Middle frontal gyrus (tissue), 1 donor: ENCODE data around the gene CARF.
"Not testable (repeated sequence)": the region's sequence is repeated elsewhere in the genome, so short reads cannot be mapped to it uniquely, and the experiment has no call there.

Experiments
- DNase-seq: peaks from one replicate; pipeline ENCODE4 v3.0.0-alpha.2; 2015; ENCODE audit warnings: low spot score; ENCODE audit errors: extremely low spot score

Gene CARF

GRCh38 chr2:202934456-202934855 lies 22.4 kb downstream of the CARF start:
- no peak for DNase-seq

- no peak for DNase-seq
Measured at GRCh38 chr2:202938960-202939359, 26.9 kb downstream of the CARF start.

GRCh38 chr2:202941771-202942170 lies 29.7 kb downstream of the CARF start:
- no peak for DNase-seq

- no peak for DNase-seq
Measured at GRCh38 chr2:202944408-202944807, 32.3 kb downstream of the CARF start.

- no peak for DNase-seq
Measured at GRCh38 chr2:202944816-202945215, 32.7 kb downstream of the CARF start.

GRCh38 chr2:202945497-202945896 lies 33.4 kb downstream of the CARF start:
- DNase-seq, result no peak

- DNase-seq, result not testable (repeated sequence)
Measured at GRCh38 chr2:202949333-202949732, 37.3 kb downstream of the CARF start.

GRCh38 chr2:202950592-202950991 lies 38.5 kb downstream of the CARF start:
- DNase-seq, result no peak

- no peak for DNase-seq
Measured at GRCh38 chr2:202960524-202960923, 48.4 kb downstream of the CARF start.

GRCh38 chr2:202963712-202964111 lies 51.6 kb downstream of the CARF start:
- no peak for DNase-seq

- no peak for DNase-seq
Measured at GRCh38 chr2:202965810-202966460, 53.9 kb downstream of the CARF start.

GRCh38 chr2:202969404-202969803 lies 57.3 kb downstream of the CARF start:
- DNase-seq, result not testable (repeated sequence)

- no peak for DNase-seq
Measured at GRCh38 chr2:202976809-202977208, 64.7 kb downstream of the CARF start.

- DNase-seq, result no peak
Measured at GRCh38 chr2:202982779-202983491, 70.9 kb downstream of the CARF start.

- DNase-seq, result no peak
Measured at GRCh38 chr2:202989749-202990148, 77.7 kb downstream of the CARF start.

- DNase-seq, result no peak
Measured at GRCh38 chr2:202990501-202990900, 78.4 kb downstream of the CARF start.

GRCh38 chr2:202997113-202997512 lies 85.0 kb downstream of the CARF start:
- DNase-seq, result not testable (repeated sequence)

GRCh38 chr2:203002054-203002821 lies 90.2 kb downstream of the CARF start:
- DNase-seq, result no peak

GRCh38 chr2:203003716-203004115 lies 91.6 kb downstream of the CARF start:
- DNase-seq, result no peak

GRCh38 chr2:203014456-203015199 lies 102.6 kb downstream of the CARF start, which contains the start of gene NBEAL1:
Gene NBEAL1, plus strand, starts transcription at chr2:203014875. Its CDS starts 1,510 bp downstream, at chr2:203016385.
- DNase-seq, result peak; percentile 94

GRCh38 chr2:203016716-203017115 lies 104.6 kb downstream of the CARF start:
- no peak for DNase-seq
